Neural progenitor cell (in vitro differentiated cells): ENCODE results near the gene BRD7. TPM values are rescaled to one million over a fixed set of nuclear protein-coding genes. Genes with fewer than 3 reads are reported as not detected.
A peak's percentile ranks its signal among the peaks of the same experiment; 100 is the strongest.

Source experiments
- DNase-seq: peaks from one replicate; pipeline ENCODE4 v3.0.0-alpha.2; 2016; ENCODE audit warnings: low spot score
- H2AFZ ChIP-seq: fragments of 200-600 bp; sonication (generic); replicated peaks from 2 replicates; pipeline ENCODE4 v1.6.1; 2016; ENCODE audit warnings: antibody characterized with exemption
- H3F3A ChIP-seq: fragments of 200-600 bp; sonication (generic); 2 replicates; pipeline ENCODE4 v1.6.1; 2016; ENCODE audit warnings: antibody characterized with exemption, low read depth
- H3K27ac ChIP-seq: fragments of 200-600 bp; sonication (generic); 2 replicates; pipeline ENCODE4 v1.5.1; 2016; ENCODE audit warnings: mild to moderate bottlenecking
- H3K27me3 ChIP-seq: fragments of 200-600 bp; sonication (generic); 2 replicates; pipeline ENCODE4 v1.6.1; 2016; ENCODE audit warnings: mild to moderate bottlenecking, moderate library complexity
- H3K36me3 ChIP-seq: fragments of 200-600 bp; sonication (generic); 2 replicates; pipeline ENCODE4 v1.5.1; 2016
- H3K4me1 ChIP-seq: fragments of 200-600 bp; sonication (generic); 2 replicates; pipeline ENCODE4 v1.6.1; 2016; ENCODE audit warnings: mixed run types
- H3K4me2 ChIP-seq: fragments of 200-600 bp; sonication (generic); 2 replicates; pipeline ENCODE4 v1.6.1; 2016
- H3K4me3 ChIP-seq: fragments of 200-600 bp; sonication (generic); 2 replicates; pipeline ENCODE4 v1.5.1; 2016
- H3K79me2 ChIP-seq: fragments of 200-600 bp; sonication (generic); 2 replicates; pipeline ENCODE4 v1.6.1; 2016; ENCODE audit warnings: low read depth
- H3K9ac ChIP-seq: fragments of 200-600 bp; sonication (generic); 2 replicates; pipeline ENCODE4 v1.6.1; 2016
- H3K9me3 ChIP-seq: fragments of 200-600 bp; sonication (generic); 2 replicates; pipeline ENCODE4 v1.5.1; 2016; ENCODE audit warnings: low read depth
- H4K20me1 ChIP-seq: fragments of 200-600 bp; sonication (generic); 2 replicates; pipeline ENCODE4 v1.6.1; 2016; ENCODE audit warnings: low read depth
- H3K27ac Mint-ChIP-seq: 3 replicates; pipeline ENCODE4 v1.8.0; 2021; ENCODE audit warnings: mixed read lengths
- H3K27me3 Mint-ChIP-seq: 2 replicates; pipeline ENCODE4 v1.8.0; 2022; ENCODE audit warnings: low read depth, mild to moderate bottlenecking, inconsistent platforms, moderate library complexity, mixed read lengths; ENCODE audit not compliant: insufficient read depth
- H3K36me3 Mint-ChIP-seq: 3 replicates; pipeline ENCODE4 v1.8.0; 2021; ENCODE audit warnings: mixed read lengths
- H3K4me1 Mint-ChIP-seq: 3 replicates; pipeline ENCODE4 v1.8.0; 2021; ENCODE audit warnings: mixed read lengths
- H3K4me3 Mint-ChIP-seq: 3 replicates; pipeline ENCODE4 v1.8.0; 2021; ENCODE audit warnings: mild to moderate bottlenecking, moderate library complexity, mixed read lengths
- H3K9me3 Mint-ChIP-seq: 3 replicates; pipeline ENCODE4 v1.8.0; 2020; ENCODE audit warnings: mixed read lengths
- EZH2 ChIP-seq: fragments of 200-600 bp; sonication (generic); IDR thresholded peaks from 2 replicates; pipeline ENCODE4 v1.6.1; 2017; ENCODE audit warnings: antibody characterized with exemption, mild to moderate bottlenecking, moderate library complexity
- EZH2phosphoT487 ChIP-seq: fragments of 200-600 bp; sonication (generic); IDR thresholded peaks from 2 replicates; pipeline ENCODE4 v1.6.1; 2017; ENCODE audit warnings: antibody characterized with exemption
- total RNA-seq: library from RNA; depleted of rRNA; stranded (reverse); fragments of >200 nt; gene quantifications from 2 replicates; pipeline ENCODE4 v1.2.3, GENCODE V29; 2015; ENCODE audit warnings: low replicate concordance
- TF ChIP-seq, protein P1 (sequence below): fragments of 200-600 bp; sonication (generic); IDR thresholded peaks from 2 replicates; pipeline ENCODE4 v1.5.1; 2017; ENCODE audit warnings: antibody characterized with exemption, mild to moderate bottlenecking

Gene BRD7
- total RNA-seq, 1 donor from 2014 or later: 164 TPM

DNA sequence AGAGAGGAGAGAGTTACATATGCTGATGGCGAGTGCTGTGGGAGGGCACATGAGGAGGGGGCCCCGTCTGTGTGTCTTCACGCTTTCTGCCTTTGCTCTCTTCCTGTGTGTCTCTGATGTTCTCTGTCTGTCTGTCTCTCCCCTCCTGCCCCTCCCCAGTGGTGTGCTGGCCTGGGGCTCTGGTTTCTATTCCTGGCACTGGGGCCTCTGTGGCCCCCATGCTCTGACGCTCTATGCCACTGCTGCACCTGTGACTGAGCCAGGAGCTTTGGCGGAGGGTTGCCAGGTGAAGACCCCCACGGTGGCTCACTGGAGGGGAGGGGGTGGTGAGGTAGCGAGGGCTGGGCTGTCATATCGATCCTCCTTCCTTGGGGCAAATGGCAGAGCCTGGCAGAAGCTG is 24.6 kb upstream of the BRD7 start:
- no peaks in the 10 kb centered on the region for H3K79me2 ChIP-seq
- peak overlapping the region; percentile 18 for H3K27ac Mint-ChIP-seq
- no peak overlapping the region for H2AFZ ChIP-seq
- H3K4me1 Mint-ChIP-seq: peaks cover 38% of the 10 kb centered on the region
- no peak overlapping the region for H3K9ac ChIP-seq
- H3K36me3 ChIP-seq: no peaks in the 10 kb centered on the region
- TF ChIP-seq, protein P1, sequence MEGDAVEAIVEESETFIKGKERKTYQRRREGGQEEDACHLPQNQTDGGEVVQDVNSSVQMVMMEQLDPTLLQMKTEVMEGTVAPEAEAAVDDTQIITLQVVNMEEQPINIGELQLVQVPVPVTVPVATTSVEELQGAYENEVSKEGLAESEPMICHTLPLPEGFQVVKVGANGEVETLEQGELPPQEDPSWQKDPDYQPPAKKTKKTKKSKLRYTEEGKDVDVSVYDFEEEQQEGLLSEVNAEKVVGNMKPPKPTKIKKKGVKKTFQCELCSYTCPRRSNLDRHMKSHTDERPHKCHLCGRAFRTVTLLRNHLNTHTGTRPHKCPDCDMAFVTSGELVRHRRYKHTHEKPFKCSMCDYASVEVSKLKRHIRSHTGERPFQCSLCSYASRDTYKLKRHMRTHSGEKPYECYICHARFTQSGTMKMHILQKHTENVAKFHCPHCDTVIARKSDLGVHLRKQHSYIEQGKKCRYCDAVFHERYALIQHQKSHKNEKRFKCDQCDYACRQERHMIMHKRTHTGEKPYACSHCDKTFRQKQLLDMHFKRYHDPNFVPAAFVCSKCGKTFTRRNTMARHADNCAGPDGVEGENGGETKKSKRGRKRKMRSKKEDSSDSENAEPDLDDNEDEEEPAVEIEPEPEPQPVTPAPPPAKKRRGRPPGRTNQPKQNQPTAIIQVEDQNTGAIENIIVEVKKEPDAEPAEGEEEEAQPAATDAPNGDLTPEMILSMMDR: no peak
- TF ChIP-seq EZH2 (no peak), EZH2phosphoT487 (no peak)
- H3K9me3 ChIP-seq: no peaks in the 10 kb centered on the region
- H3F3A ChIP-seq: peaks cover 13% of the 10 kb centered on the region
- no peak for DNase-seq
- H3K9me3 Mint-ChIP-seq: no peaks in the 10 kb centered on the region
- H4K20me1 ChIP-seq: no peaks in the 10 kb centered on the region
- H3K4me1 ChIP-seq: peaks cover 23% of the 10 kb centered on the region
- no peak overlapping the region for H3K4me3 ChIP-seq
- H3K27ac ChIP-seq: no peak overlapping the region
- no peak overlapping the region for H3K4me3 Mint-ChIP-seq
- H3K4me2 ChIP-seq: no peak overlapping the region
- peaks cover 8% of the 10 kb centered on the region for H3K27me3 Mint-ChIP-seq
- no peaks in the 10 kb centered on the region for H3K36me3 Mint-ChIP-seq
- H3K27me3 ChIP-seq: no peaks in the 10 kb centered on the region

- peaks cover 8% of the 10 kb centered on the region for H3K27me3 Mint-ChIP-seq
- H3K4me3 Mint-ChIP-seq: peak overlapping the region; percentile 60
- Histone ChIP-seq H3K27ac (no peak overlapping the region), H3K4me2 (peak overlapping the region; percentile 29), H3K4me3 (no peak overlapping the region), H4K20me1 (no peaks in the 10 kb centered on the region), H3K36me3 (no peaks in the 10 kb centered on the region), H3K4me1 (peaks cover 23% of the 10 kb centered on the region), H2AFZ (peak overlapping the region; percentile 74), H3K79me2 (no peaks in the 10 kb centered on the region), H3K27me3 (no peaks in the 10 kb centered on the region), H3K9me3 (no peaks in the 10 kb centered on the region), H3F3A (peaks cover 13% of the 10 kb centered on the region), H3K9ac (no peak overlapping the region)
- no peaks in the 10 kb centered on the region for H3K36me3 Mint-ChIP-seq
- H3K27ac Mint-ChIP-seq: peak overlapping the region; percentile 98
- peak; percentile 69 for DNase-seq
- no peaks in the 10 kb centered on the region for H3K9me3 Mint-ChIP-seq
- H3K4me1 Mint-ChIP-seq: peaks cover 30% of the 10 kb centered on the region
- no peak for TF ChIP-seq EZH2phosphoT487
- no peak for TF ChIP-seq EZH2
- TF ChIP-seq, protein P1: no peak
Measured at GRCh38 chr16:50390914-50391716, 22.3 kb upstream of the BRD7 start.

- H3K27me3 Mint-ChIP-seq: peaks cover 10% of the 10 kb centered on the region
Measured at GRCh38 chr16:50390371-50390771, 21.6 kb upstream of the BRD7 start.

More at GRCh38 chr16:50390371-50390771, 21.6 kb upstream of the BRD7 start:
- Histone ChIP-seq H3K79me2 (no peaks in the 10 kb centered on the region), H3K4me3 (no peak overlapping the region), H2AFZ (peak overlapping the region; percentile 74), H4K20me1 (no peaks in the 10 kb centered on the region), H3F3A (peaks cover 13% of the 10 kb centered on the region), H3K4me2 (peak overlapping the region; percentile 14), H3K27ac (no peak overlapping the region), H3K27me3 (no peaks in the 10 kb centered on the region), H3K9ac (no peak overlapping the region), H3K36me3 (no peaks in the 10 kb centered on the region), H3K9me3 (no peaks in the 10 kb centered on the region), H3K4me1 (peaks cover 23% of the 10 kb centered on the region)
- H3K9me3 Mint-ChIP-seq: no peaks in the 10 kb centered on the region
- H3K4me1 Mint-ChIP-seq: peaks cover 30% of the 10 kb centered on the region
- peak overlapping the region; percentile 98 for H3K27ac Mint-ChIP-seq
- DNase-seq: no peak
- no peaks in the 10 kb centered on the region for H3K36me3 Mint-ChIP-seq
- H3K4me3 Mint-ChIP-seq: no peak overlapping the region
- TF ChIP-seq, protein P1: no peak
- TF ChIP-seq EZH2: no peak
- TF ChIP-seq EZH2phosphoT487: no peak
